PC-9 (cell line): ENCODE measurements around the gene BCCIP. TPM values are rescaled to one million over a fixed set of nuclear protein-coding genes. Genes with fewer than 3 reads are reported as not detected.

ENCODE experiments used
- Bru-seq: library from RNA; stranded (reverse); fragments of 400-500 nt; gene quantifications from one replicate; lab custom pipeline; 2021; lab: Mats Ljungman, UMichigan
- BruChase-seq, 2 experiments: library from RNA; stranded (reverse); fragments of 400-500 nt; gene quantifications; one replicate each; lab custom pipeline; 2021; lab: Mats Ljungman, UMichigan
- BruUV-seq: library from RNA; stranded (reverse); fragments of 400-500 nt; replicated peaks from 2 replicates; lab custom pipeline; 2021; lab: Mats Ljungman, UMichigan
- CTCF ChIA-PET: fragments of 300-600 bp; sonication (Branson Sonifier 250); formaldehyde crosslinking; loops from one replicate; lab custom pipeline; 2022; ENCODE audit warnings: antibody characterized with exemption; lab: Charles Lee
- POLR2A ChIA-PET: fragments of 300-600 bp; sonication (Branson Sonifier 250); formaldehyde crosslinking; loops from one replicate; lab custom pipeline; 2022; ENCODE audit warnings: antibody characterized with exemption; ENCODE audit not compliant: unreplicated experiment; lab: Charles Lee
- DNase-seq, 2 experiments: peaks; one replicate each; pipeline versions ENCODE4 v3.0.0 to v3.0.0-alpha.2; 2015 to 2022; ENCODE audit warnings: mixed read lengths in 1 of 2
- H2AFZ ChIP-seq: fragments of 200-600 bp; sonication (generic); 2 replicates; pipeline ENCODE4 v1.8.1; 2017; ENCODE audit warnings: antibody characterized with exemption
- H3F3A ChIP-seq: fragments of 200-600 bp; sonication (generic); 2 replicates; pipeline ENCODE4 v1.8.1; 2017; ENCODE audit warnings: antibody characterized with exemption, mild to moderate bottlenecking, low read depth; ENCODE audit not compliant: insufficient read depth
- H3K27ac ChIP-seq: fragments of 200-600 bp; sonication (generic); 2 replicates; pipeline ENCODE4 v1.6.1; 2016; ENCODE audit warnings: mixed run types
- H3K27me3 ChIP-seq: fragments of 200-600 bp; sonication (generic); 2 replicates; pipeline ENCODE4 v1.6.1; 2016; ENCODE audit warnings: low read depth, mixed run types; ENCODE audit not compliant: insufficient read depth
- H3K36me3 ChIP-seq: fragments of 200-600 bp; sonication (generic); 2 replicates; pipeline ENCODE4 v1.6.1; 2016; ENCODE audit warnings: low read depth, mixed run types
- H3K4me1 ChIP-seq: fragments of 200-600 bp; sonication (generic); replicated peaks from 2 replicates; pipeline ENCODE4 v1.6.1; 2016; ENCODE audit warnings: mixed run types; ENCODE audit not compliant: insufficient read depth
- H3K4me2 ChIP-seq: fragments of 200-600 bp; sonication (generic); 2 replicates; pipeline ENCODE4 v1.6.1; 2017; ENCODE audit warnings: mixed run types
- H3K4me3 ChIP-seq: fragments of 200-600 bp; sonication (generic); 2 replicates; pipeline ENCODE4 v1.6.1; 2016; ENCODE audit warnings: mixed run types
- H3K79me2 ChIP-seq: fragments of 200-600 bp; sonication (generic); 2 replicates; pipeline ENCODE4 v1.6.1; 2017; ENCODE audit warnings: low read depth, mixed run types
- H3K9me2 ChIP-seq: fragments of 200-600 bp; sonication (generic); 2 replicates; pipeline ENCODE4 v1.8.1; 2017; ENCODE audit warnings: mild to moderate bottlenecking; ENCODE audit not compliant: insufficient read depth
- H3K9me3 ChIP-seq: fragments of 200-600 bp; sonication (generic); 2 replicates; pipeline ENCODE4 v1.8.1; 2016; ENCODE audit warnings: low read depth; ENCODE audit not compliant: insufficient read depth
- H4K20me1 ChIP-seq: fragments of 200-600 bp; sonication (generic); 2 replicates; pipeline ENCODE4 v1.8.1; 2017; ENCODE audit not compliant: insufficient read depth
- CTCF ChIP-seq: fragments of 200-600 bp; sonication (generic); conservative IDR thresholded peaks from 2 replicates; pipeline ENCODE4 v1.6.1; 2017; ENCODE audit warnings: mixed run types, antibody characterized with exemption, mild to moderate bottlenecking, moderate library complexity
- EZH2 ChIP-seq: fragments of 200-600 bp; sonication (generic); IDR thresholded peaks from 2 replicates; pipeline ENCODE4 v1.8.0; 2017; ENCODE audit warnings: antibody characterized with exemption, low read depth
- intact Hi-C: fragments of 100-400 bp; cut with micrococcal nuclease; formaldehyde crosslinking; loops from one replicate; pipeline ENCODE4 v1.10.0; 2022; ENCODE audit not compliant: unreplicated experiment
- long read RNA-seq: library from polyadenylated mRNA; stranded (forward); transcript quantifications from one replicate; pipeline ENCODE4 v2.0.0, GENCODE V29; 2022
- total RNA-seq: library from RNA; stranded (reverse); gene quantifications from 2 replicates; pipeline ENCODE4 v1.2.3, GENCODE V29; 2021

Gene BCCIP
- total RNA-seq (35.2 and 46.0 TPM in 2 replicates), Bru-seq, nascent RNA (percentile 76 among the genes with signal in this experiment), BruChase-seq, experiment 1, labeled RNA remaining after a 2-hour chase (percentile 66 among the genes with signal in this experiment), BruChase-seq, experiment 2, labeled RNA remaining after a 6-hour chase (percentile 87 among the genes with signal in this experiment)
- long read RNA-seq, transcript BCCIP-203 (8 exons, 1,433 nt): minor isoform, 9 of 113 reads
- long read RNA-seq, transcript BCCIP-201 (7 exons, 1,236 nt): major isoform, 82 of 113 reads
- long read RNA-seq, transcript BCCIP-202 (7 exons, 2,337 nt): minor isoform, 13 of 113 reads
- long read RNA-seq, partial matches to known transcripts: 2 of 113 reads
- long read RNA-seq, other reads (novel, unspliced or antisense): 7 of 113 reads

- Histone ChIP-seq H3K9me2 (no peaks in the 10 kb centered on the region), H4K20me1 (peaks cover 9% of the 10 kb centered on the region; the same call in 1 of the 2 replicates), H2AFZ (peak within 1 kb of the TSS; percentile 91), H3K79me2 (peaks cover 54% of the 10 kb centered on the region), H3K27ac (peak within 1 kb of the TSS; percentile 88), H3K4me1 (peaks cover 14% of the 10 kb centered on the region), H3K4me3 (peak within 1 kb of the TSS; percentile 81), H3K9me3 (no peaks in the 10 kb centered on the region), H3K27me3 (no peaks in the 10 kb centered on the region), H3K36me3 (peaks cover 19% of the 10 kb centered on the region), H3K4me2 (peak within 1 kb of the TSS; percentile 99), H3F3A (no peaks in the 10 kb centered on the region)
- BruUV-seq: no TSS peak
- intact Hi-C loops: loop anchor here (5.0 kb wide), 1 partner anchor 761 kb away; no protein-coding TSS in a partner anchor
- ChIA-PET CTCF (no interaction called here), POLR2A (no interaction called here)
- DNase-seq: peak; percentile 66 to 75
- no peak for TF ChIP-seq EZH2
- TF ChIP-seq CTCF: no peak
These were observed at the start of gene BCCIP, which contains the start of gene UROS for GRCh38 chr10:125822878-125823662. Gene BCCIP, plus strand, starts transcription at chr10:125823546. Its CDS starts 12 bp downstream, at chr10:125823558. Gene UROS, minus strand, starts transcription at chr10:125823258. Its CDS starts 6,759 bp downstream, at chr10:125816499.

DNA sequence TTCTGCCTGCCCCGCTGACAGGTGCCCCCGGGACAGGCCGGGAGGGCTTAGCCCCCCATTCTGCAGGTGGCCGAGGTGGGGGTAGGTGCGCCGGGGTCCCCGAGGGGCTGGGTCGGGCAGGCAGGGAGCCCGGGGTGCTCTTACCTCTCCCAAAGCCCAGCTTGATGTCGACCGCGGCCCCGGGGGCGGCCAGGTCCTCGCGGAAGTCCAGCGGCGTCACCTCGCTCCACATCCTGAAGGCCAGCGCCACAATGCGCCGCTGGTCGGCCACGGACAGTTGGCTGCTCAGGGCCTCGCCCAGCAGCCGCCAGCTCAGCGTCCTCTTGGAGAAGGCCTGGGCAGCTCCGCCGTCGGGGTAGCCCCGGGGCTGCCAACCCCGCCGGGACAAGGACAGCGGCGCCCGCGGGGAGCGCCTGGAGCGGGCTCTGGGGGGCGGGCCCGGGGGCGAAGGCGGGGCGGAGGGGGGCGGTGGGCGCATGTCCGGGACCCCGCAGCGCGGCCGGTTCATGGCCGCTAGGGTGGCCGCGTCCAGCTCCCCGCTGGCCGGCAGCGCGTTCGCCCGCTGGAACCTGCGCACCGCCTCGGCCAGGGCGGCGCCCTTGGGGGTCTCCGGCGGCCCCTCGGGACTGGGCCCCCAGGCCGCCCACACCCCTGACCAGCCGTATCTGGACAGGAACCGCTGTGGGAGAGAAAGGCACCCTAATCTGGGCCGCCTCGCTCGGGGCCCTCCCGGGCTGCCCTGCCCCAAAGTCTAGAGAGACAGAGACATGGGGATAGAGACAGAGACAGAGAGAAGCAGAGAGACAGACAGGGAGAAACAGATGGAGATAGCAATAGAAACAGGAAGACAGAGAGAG lies 49.4 kb upstream of the BCCIP start:
- no peaks in the 10 kb centered on the region for H3K9me3 ChIP-seq
- no peak overlapping the region for H2AFZ ChIP-seq
- ChIA-PET CTCF (no interaction called here), POLR2A (no interaction called here)
- intact Hi-C loops: no loop called here
- no peak overlapping the region for H3K4me3 ChIP-seq
- no peak for TF ChIP-seq EZH2
- no peak for TF ChIP-seq CTCF
- no peak overlapping the region for H3K4me2 ChIP-seq
- no peaks in the 10 kb centered on the region for H3K9me2 ChIP-seq
- no peaks in the 10 kb centered on the region for H3F3A ChIP-seq
- H3K27me3 ChIP-seq: no peaks in the 10 kb centered on the region
- H3K4me1 ChIP-seq: no peaks in the 10 kb centered on the region
- no peaks in the 10 kb centered on the region for H3K36me3 ChIP-seq
- no peaks in the 10 kb centered on the region for H4K20me1 ChIP-seq
- H3K27ac ChIP-seq: no peak overlapping the region
- BruUV-seq: no TSS peak
- no peak for DNase-seq
- H3K79me2 ChIP-seq: no peaks in the 10 kb centered on the region
